ENCODE data around the gene CCT8L2.
"Not testable (repeated sequence)": the region's sequence is repeated elsewhere in the genome, so short reads cannot be mapped to it uniquely, and the experiment has no call there.

CCT8L2 gene

DNA sequence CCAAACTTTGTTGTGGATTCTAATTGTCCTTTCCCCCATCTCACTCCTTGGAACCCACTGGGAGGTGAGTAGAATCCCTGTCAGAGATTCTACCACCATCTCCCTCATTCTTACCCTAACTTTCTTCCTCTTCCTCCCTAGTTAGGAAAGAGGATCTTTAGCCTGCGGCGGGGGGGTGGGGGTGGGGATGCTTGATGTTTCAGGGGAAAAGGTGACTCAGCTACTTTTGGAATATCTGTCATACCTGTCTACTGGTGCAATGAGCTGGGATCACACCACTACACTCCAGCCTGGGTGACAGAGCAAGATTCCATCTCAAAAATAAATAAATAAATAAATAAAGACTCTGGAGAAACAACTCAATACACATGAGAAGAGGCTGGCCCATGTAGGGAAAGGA is 6.4 kb downstream of the CCT8L2 start:
- H3K4me3 ChIP-seq (ENCODE audit: low read depth, low read length): no peak overlapping the region
- TF ChIP-seq CTCF (IDR thresholded peaks at IDR 0.05; ENCODE audit: low read depth, low read length): no peak

GRCh38 chr22:16580872-16581271 is 11.7 kb downstream of the CCT8L2 start:
- H3K4me3 ChIP-seq (ENCODE audit: low read depth, low read length): not testable (repeated sequence)

DNA sequence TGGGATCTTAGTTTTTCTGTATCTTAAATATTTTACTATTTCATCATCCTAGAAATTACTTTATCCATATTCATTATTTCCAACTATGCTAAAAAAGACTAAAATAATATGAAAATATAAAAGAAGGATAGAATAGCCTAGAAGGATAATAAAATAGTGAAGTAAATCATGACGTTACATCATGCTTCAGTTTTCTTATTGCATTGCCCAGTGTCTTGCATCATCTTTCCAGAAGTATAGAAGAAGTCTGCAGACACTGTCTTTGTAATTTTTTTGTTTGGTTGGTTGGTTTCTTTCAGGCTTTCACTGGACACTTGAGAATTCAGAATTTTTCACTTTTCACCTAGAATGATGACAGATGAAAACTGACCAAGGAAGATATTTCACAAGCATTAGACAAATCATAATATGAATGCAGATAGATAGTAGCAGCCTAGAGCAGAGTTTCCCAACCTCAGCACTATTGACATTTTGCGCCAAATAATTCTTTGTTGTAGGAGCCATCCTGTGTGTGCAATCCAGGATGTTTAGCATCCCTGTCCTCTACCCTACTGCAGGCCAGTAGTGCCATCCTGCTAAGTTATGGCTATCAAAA is 23.3 kb downstream of the CCT8L2 start:
- H3K4me3 ChIP-seq (ENCODE audit: low read depth, low read length): not testable (repeated sequence)

- H3K4me3 ChIP-seq (ENCODE audit: low read depth, low read length): no peak overlapping the region
- TF ChIP-seq CTCF (IDR thresholded peaks at IDR 0.05; ENCODE audit: low read depth, low read length): no peak
Measured at GRCh38 chr22:16568425-16568758, 24.2 kb downstream of the CCT8L2 start.

DNA sequence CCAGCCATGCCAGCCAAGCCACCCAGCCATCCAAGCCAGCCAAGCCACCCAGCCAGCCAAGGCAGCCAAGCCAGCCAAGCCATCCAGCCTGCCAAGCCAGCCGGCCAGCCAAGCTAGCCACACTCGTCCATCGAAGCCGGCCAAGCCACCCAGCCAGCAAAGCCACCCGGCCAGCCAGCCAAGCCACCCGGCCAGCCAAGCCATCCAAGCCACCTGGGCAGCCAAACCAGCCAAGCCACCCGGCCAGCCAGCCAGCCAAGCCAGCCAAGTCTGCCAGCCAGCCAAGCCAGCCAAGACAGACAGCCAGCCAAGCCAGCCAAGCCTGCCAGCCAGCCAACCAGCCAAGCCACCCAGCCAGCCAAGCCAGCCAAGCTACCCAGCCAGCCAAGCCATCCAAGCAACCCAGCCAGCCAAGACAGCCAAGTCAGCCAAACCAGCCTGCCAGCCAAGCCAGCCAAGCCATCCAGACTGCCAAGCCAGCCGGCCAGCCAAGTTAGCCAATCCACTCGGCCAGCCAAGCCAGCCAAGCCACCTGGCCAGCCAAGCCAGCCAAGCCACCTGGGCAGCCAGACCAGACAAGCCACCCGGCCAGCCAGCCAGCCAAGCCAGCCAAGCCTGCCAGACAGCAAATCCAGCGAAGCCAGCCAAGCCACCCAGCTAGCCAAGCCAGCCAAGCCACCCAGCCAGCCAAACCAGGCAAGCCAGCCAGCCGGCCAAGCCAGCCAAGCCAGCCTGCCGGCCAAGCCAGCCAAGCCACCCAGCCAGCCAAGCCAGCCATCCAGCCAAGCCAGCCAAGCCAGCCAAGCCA is 24.8 kb downstream of the CCT8L2 start:
- H3K4me3 ChIP-seq (ENCODE audit: low read depth, low read length): not testable (repeated sequence)

DNA sequence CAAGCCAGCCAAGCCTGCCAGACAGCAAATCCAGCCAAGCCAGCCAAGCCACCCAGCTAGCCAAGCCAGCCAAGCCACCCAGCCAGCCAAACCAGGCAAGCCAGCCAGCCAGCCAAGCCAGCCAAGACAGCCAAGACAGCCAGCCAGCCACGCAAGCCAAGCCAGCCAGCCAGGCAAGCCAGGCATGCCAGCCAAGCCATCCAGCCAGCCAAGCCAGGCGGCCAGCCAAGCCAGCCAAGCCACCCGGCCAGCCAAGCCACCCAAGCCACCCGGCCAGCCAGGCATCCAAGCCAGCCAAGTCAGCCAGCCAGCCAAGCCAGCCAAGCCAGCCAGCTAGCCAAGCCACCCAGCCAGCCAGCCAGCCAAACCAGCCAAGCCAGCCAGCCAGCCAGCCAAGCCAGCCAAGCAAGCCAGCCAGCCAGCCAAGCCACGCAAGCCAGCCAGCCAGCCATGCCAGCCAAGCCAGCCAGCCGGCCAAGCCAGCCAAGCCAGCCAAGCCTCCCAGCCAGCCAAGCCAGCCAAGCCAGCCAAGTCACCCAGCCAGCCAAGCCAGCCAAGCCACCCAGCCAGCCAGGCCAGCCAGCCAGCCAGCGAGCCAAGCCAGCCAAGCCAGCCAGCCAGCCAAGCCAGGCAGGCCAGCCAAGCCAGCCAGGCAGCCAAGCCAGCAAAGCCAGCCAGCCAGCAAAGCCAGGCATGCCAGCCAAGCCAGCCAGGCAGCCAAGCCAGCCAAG is 26.0 kb downstream of the CCT8L2 start:
- H3K4me3 ChIP-seq (ENCODE audit: low read depth, low read length): not testable (repeated sequence)

- not testable (repeated sequence) for H3K4me3 ChIP-seq (ENCODE audit: low read depth, low read length)
Measured at GRCh38 chr22:16565585-16566420, 26.8 kb downstream of the CCT8L2 start.

GRCh38 chr22:16564837-16565584 is 27.6 kb downstream of the CCT8L2 start:
- H3K4me3 ChIP-seq (ENCODE audit: low read depth, low read length): not testable (repeated sequence)

DNA sequence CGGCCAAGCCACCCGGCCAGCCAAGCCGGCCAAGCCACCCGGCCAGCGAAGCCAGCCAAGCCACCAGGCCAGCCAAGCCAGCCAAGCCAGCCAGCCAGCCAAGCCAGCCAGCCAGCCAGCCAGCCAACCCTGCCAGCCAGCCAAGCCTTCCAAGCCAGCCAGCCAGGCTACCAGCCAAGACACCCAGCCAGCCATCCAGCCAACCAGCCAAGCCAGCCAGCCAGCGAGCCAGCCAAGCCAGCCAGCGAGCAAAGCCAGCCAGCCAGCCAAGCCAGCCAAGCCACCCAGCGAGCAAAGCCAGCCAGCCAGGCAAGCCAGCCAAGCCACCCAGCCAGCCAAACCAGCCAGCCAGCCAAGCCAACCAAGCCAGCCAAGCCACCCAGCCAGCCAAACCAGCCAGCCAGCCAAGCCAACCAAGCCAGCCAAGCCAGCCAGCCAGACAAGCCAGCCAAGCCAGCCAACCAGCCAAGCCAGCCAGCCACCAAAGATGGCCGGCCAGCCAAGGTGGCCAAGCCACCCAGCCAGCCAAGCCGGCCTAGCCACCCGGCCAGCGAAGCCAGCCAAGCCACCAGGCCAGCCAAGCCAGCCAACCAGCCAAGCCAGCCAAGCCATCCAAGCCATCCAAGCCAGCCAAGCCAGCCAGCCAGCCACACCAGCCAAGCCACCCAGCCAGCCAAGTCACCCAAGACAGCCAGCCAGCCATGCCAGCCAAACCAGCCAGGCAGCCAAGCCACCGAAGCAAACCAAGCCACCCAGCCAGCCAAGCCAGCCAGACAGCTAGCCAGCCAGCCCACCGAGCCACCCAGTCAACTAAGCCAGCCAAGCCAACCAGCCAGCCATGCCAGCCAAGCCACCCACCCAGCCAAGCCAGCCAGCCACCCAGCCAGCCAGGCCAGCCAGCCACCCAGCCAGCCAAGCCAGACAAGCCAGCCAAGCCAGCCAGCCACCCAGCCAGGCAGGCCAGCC is 28.8 kb downstream of the CCT8L2 start:
- H3K4me3 ChIP-seq (ENCODE audit: low read depth, low read length): no peak overlapping the region
- TF ChIP-seq CTCF (IDR thresholded peaks at IDR 0.05; ENCODE audit: low read depth, low read length): no peak
